NCI-H69 (cell line): ENCODE data around the gene TNNT1.
"Not testable (repeated sequence)": the region's sequence is repeated elsewhere in the genome, so short reads cannot be mapped to it uniquely, and the experiment has no call there.

Experiments used
- DNase-seq: peaks from one replicate; lab custom pipeline; 2025; lab: John Stamatoyannopoulos, UW

Gene TNNT1

GRCh38 chr19:55109527-55110291 is 39.3 kb downstream of the TNNT1 start:
- no peak for DNase-seq

- not testable (repeated sequence) for DNase-seq
Observed at GRCh38 chr19:55107252-55107651, 41.8 kb downstream of the TNNT1 start.

- DNase-seq = no peak
Observed at GRCh38 chr19:55106591-55106990, 42.4 kb downstream of the TNNT1 start.

DNA sequence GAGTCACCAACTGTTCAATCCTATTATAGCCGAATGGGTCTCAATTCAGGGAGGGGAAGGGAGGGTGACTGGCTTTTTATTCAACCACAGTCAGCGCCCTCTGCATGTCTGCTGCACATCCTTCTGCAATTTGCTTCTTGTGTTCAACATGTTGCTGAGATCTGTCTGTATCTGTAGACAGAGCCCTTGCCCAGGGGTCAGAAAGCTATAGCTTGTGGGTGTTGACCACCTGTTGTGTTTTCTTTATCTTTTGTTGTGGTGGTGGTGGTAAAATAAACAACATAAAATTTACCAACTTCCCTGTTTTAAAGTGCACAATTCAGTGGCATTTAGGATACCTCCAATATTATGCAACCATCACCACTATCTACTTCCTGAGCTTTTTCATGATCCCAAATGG is 43.8 kb downstream of the TNNT1 start:
- DNase-seq = no peak

GRCh38 chr19:55103190-55103589 is 45.8 kb downstream of the TNNT1 start:
- DNase-seq = no peak

DNA sequence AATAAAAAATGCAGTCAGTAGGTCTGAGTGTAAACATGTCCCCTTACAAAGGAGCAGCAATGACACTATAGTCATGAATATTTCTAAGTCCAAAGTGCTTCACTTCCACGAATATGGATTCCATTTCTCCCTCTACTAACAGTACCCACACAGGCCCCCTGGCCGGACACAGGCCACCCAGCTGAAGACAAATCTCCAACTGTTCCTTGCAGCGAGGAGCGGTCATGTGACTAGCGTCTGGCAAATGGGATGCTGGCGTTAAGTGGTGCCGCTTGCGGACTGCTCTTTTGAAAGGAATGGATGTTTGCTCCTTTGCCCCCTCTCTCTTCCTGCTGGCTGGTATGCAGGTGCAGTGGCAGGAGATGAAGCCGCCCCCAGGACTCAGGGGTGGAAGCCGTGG is 47.7 kb downstream of the TNNT1 start:
- DNase-seq = no peak

- DNase-seq = no peak
Observed at GRCh38 chr19:55099557-55100506, 49.2 kb downstream of the TNNT1 start.

GRCh38 chr19:55098716-55099556 is 50.1 kb downstream of the TNNT1 start:
- DNase-seq = no peak

DNA sequence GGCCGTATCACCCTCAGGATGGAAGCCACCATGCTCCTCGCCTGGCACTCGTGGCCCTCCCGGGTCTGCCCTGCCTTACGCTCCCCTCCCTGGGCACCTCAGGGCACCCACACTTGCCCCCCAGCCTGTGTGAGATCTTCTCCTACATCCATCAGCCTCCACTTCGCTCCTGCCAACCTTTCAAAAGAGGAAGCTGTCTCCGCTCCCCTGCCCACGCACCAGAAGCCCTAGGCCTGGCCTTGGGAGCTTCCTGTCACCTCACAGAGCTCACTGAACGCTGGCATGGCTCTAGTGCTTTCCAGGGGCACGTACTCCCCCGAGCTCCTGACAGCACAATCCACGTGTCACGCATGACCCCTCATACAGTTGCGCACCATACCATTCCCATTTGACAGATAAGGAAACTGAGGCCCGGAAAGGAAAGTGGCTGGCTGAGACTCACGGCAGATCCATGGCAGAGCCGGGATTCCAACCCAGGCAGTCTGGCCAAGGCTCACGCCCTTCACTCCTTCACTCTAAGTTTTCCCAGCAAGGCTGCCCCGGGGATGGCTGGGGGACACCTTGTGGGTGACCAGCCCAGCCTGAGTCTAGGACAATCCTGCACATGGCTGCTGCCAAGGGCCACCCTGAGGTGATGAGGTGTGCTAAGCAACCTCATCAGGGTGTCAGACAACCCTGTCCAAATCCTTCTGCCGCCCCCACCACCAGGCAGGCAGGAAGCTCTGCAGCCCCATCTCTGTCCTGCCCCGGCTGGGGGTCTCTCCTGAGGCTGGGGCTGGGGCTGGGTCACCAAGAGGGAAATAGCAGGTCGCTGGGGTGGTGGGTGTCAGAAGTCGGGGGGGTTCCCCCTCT is 50.9 kb downstream of the TNNT1 start:
- no peak for DNase-seq

DNA sequence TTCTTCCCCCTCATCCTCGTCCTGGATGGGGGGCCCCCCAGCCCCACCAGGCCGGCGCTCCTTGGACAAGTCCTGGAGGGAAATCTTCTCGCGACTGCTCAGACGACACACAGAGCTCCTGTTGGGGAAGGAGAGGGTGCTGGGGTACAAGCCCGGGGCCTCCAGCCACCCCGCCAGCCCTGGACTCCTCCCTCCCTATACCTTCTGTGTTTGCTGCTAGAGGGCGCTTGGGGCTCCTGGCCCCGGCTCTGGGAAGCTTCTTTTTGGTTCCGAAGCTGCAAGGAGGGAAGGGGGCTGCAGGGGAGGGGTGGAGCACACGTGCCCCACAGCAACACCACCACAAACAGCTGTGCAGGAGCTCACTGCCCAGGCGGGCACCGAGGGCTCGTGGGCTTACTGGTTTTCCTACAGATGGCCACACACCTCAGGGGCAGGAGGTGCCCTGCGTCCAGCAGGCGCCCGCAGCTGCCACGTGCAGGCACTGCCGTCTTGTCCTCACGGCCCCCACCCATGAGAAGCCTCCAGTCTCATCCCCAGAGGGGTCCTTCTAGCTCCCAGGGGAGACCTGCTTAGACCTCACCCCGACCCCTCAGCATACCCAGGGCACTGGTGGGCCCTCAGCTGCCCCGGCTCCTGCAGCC is 52.8 kb downstream of the TNNT1 start:
- DNase-seq = no peak

DNA sequence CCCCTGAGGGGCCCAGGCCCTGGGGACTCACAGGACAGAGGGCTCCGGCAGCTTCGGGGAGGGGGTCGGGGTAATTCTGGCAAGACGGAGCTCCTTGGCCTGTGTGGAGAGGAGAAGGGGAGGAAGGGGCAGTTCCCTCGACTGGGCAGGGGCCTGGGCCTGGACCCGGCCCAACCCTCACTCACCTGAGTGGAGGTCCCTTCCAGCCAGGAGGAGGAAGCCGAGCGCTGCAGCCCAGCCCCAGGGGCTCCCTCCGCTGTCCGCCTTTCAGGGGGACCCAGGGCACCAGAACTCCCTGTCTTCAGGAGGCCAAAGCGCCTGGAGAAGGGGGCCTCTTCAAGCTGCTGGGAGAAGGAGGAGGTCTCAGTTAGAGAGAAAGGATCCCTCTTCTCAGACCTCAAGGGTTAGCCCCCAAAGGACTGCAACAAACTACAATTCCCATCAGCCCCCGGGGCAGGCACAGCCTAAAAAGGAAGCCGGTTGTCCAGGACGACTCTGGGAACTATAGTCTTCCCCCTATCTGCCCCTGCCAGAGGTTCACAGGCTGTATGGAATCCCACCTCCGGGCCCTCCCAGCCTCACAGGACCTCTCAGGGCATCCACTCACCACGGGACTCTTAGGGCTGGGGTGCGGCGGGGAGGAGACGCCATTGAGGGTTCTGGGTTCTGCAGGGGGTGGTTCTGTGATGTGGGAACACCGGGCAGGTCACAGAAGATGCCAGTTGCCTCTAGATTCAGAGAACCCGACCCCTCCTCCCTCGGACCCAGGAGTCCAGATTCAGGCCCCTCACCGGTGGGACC is 53.5 kb downstream of the TNNT1 start:
- DNase-seq = no peak

GRCh38 chr19:55094456-55095259 is 54.3 kb downstream of the TNNT1 start:
- no peak for DNase-seq

DNA sequence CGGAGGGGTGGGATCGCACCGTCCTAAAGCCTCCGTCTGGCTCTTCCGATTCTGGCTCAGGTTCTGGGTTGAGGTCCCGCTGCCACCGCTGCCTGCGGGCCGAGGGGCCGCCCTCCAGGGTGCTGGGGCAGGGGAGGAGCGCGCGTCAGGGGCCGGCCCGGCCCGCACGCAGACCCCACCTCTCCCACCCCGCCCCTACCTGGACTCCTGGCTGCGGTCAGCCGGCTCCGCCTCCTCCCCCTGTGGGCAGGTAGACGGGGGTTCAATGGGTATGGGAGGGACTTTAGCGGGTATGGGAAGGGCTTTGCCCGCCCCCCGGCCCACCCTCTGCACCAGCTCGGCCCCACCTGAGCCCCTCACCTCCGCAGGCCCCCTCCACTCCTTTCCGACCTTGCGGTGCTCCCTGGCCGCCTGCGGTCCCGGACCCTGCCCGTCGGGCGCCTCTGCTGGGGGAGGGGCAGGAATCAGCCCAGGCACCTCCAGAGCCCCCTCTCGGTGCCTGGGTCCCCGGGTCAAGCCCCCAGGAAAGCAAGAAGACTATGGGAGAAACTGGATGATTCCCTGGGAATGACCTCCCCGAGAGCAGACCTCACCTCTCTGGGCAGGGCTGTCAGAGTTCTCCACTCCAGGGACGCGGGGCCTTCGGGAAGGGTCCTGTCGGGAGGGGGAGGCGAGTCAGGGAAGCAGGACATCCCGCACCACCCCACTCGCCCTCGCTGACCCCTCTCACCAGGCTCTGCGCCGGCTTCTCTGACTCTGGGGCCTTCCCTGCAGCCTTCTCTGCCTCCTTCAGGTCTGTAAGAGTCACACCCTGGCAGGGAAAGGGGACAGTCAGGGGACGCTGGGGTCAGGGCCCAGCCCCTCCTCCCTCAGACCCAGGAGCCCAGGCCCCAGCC is 56.3 kb downstream of the TNNT1 start:
- no peak for DNase-seq

GRCh38 chr19:55091955-55092354 is 57.1 kb downstream of the TNNT1 start:
- no peak for DNase-seq

GRCh38 chr19:55091126-55091910 is 57.7 kb downstream of the TNNT1 start:
- DNase-seq = no peak

GRCh38 chr19:55090564-55090963 is 58.4 kb downstream of the TNNT1 start:
- DNase-seq = no peak

DNA sequence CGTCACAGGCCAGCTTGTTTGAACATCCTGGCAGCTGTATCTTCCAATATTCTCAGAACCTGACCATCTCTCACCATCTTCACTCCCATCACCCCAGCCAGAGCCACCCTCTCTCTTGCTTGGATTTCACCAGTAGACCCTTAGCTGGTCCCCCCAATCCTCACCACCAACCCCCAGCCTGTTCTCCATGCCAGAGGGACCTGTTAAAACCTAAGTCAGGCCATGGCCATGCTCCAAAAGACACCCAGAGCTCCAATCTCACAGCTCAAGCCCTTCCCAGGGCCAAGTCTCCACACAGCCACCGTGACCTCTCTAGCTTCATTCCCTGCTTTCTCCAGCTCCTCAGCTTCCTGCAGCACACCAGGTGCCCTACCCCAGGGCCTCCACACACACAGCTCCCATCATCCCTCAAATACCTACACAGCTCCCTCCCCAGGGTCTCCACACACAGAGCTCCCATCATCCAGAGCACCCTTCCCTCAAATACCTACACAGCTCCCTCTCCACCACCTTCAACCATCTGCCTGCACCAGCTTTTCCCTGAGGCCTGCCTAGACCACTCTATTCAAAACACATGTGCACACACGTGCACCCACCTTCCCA is 59.6 kb downstream of the TNNT1 start:
- no peak for DNase-seq
